ENCODE results near the gene ANKRD52. TPM values are rescaled to one million over a fixed set of nuclear protein-coding genes. Genes with fewer than 3 reads are reported as not detected.

ANKRD52 gene
- total RNA-seq, 2 donors from 2014 or later: 30.8 to 33.4 TPM

DNA sequence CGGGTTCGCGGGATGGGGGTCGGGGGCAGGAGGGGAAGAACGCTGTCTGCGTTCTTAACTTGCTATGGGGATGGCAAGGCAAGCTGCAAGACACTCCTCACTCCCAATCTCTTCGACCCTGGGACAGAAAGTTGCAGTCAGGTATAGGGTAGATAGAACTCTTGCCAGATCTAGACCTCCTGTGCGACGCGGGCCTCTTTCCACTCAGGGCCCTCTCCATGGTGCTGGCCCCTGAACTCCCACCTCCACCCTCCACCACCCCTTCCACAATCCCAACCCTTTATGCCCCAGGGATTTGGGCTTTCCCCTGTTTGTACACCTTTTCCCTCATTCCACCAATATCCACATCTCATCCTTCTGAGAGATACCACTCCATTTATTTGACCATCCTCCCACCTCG lies 33.2 kb downstream of the ANKRD52 start:
- no peaks in the 10 kb centered on the region for H3K9me3 ChIP-seq (ENCODE audit: control insufficient read depth, low read length, poor library complexity, severe bottlenecking)
- Mint-ChIP-seq H3K36me3 (ENCODE audit: low read depth) (no peaks in the 10 kb centered on the region), H3K4me1 (peaks cover 40% of the 10 kb centered on the region), H3K27me3 (no peaks in the 10 kb centered on the region), H3K4me3 (peak overlapping the region; percentile 85), H3K27ac (peak overlapping the region; percentile 67)
- ATAC-seq (no peak), DNase-seq (no peak)

DNA sequence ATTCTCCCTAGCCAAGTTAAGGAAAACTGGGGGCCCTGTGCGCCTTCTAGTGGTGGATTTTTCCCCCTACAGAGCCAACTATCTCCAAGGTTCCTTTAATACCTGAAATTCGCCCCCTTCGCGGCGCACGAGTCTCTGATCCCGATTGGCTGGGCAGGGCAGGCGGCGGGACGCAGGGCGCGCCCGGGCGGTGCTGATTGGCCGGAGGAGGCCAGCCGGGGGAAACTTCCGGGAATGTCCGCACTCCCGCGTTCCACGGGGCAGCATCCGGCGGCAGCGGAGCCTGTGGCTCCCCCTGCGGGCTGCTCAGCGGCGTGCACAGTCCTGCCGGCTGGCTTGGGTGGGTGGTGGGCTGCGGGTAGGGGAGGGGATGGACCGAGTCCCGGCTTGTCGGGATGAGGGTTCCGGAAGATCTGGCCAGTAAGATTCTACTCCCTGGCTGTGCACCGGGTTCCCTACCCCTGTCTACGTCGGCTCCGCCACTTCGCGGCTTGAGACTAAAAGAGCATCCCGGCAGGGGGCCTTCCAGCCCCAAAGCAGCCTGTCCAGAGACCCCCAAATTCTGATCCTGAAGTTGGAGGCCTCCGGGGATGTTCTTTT lies 34.0 kb downstream of the ANKRD52 start, which contains the start of gene NABP2:
TSS of gene NABP2 (plus strand) at position 241 of the 600 bp plus-strand sequence. CDS start 515 bp downstream, outside the sequence.
- Mint-ChIP-seq H3K27me3 (no peaks in the 10 kb centered on the region), H3K27ac (peak within 1 kb of the TSS; percentile 99), H3K4me3 (peak within 1 kb of the TSS; percentile 85), H3K36me3 (ENCODE audit: low read depth) (no peaks in the 10 kb centered on the region), H3K4me1 (peaks cover 40% of the 10 kb centered on the region)
- peak; percentile 77 for ATAC-seq
- no peaks in the 10 kb centered on the region for H3K9me3 ChIP-seq (ENCODE audit: control insufficient read depth, low read length, poor library complexity, severe bottlenecking)
- DNase-seq: peak; percentile 79 to 91 (median 91)

DNA sequence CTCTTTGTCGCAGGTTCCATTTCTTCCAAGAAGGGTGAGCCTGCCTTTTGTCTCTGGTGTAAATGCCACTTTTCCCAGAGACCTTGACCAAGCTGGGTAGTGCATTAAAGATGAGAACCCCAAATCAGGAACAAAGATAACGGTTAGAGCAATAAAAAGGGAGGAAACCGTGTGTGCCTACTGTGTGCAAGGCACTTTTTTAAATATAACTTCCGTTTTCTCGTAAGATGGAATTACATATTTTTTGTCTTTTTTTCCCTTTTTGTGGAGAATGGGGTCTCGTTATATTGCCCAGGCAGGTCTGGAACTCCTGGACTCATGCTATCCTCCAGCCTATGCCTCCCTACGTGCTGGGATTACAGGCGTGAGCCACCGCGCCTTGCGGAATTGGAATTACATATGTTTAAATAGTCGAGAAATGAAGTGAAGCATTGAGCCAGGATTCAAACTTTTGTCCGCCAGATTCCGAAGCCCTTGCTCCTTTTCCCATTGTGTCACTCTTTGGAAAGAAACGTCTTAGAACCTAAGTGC lies 34.5 kb downstream of the ANKRD52 start:
- peak overlapping the region; percentile 85 for H3K4me3 Mint-ChIP-seq
- no peaks in the 10 kb centered on the region for H3K9me3 ChIP-seq (ENCODE audit: control insufficient read depth, low read length, poor library complexity, severe bottlenecking)
- ATAC-seq (no peak), DNase-seq (no peak)
- H3K4me1 Mint-ChIP-seq: peaks cover 40% of the 10 kb centered on the region
- no peaks in the 10 kb centered on the region for H3K27me3 Mint-ChIP-seq
- H3K27ac Mint-ChIP-seq: peak overlapping the region; percentile 67
- H3K36me3 Mint-ChIP-seq (ENCODE audit: low read depth): no peaks in the 10 kb centered on the region

DNA sequence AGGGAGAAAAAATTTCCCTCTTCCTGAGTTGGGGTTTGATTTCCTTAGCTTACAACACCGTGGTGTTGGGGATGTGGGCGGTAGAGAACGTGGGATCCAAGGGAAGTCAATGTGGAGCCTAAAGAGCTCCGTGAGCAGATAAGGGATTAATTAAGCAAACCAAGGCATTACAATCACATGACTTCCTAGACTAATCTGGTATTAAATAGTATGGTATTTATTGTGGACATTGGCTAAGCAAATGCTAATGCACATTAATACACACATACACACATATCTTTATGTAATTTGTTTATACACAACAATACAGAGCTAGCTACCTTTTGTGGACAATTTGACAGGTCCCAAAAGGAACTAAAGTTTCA lies 35.7 kb downstream of the ANKRD52 start:
- Mint-ChIP-seq H3K4me3 (peak overlapping the region; percentile 98), H3K4me1 (peaks cover 40% of the 10 kb centered on the region), H3K36me3 (ENCODE audit: low read depth) (no peaks in the 10 kb centered on the region), H3K27ac (peak overlapping the region; percentile 99), H3K27me3 (no peaks in the 10 kb centered on the region)
- ATAC-seq (no peak), DNase-seq (no peak)
- no peaks in the 10 kb centered on the region for H3K9me3 ChIP-seq (ENCODE audit: control insufficient read depth, low read length, poor library complexity, severe bottlenecking)

DNA sequence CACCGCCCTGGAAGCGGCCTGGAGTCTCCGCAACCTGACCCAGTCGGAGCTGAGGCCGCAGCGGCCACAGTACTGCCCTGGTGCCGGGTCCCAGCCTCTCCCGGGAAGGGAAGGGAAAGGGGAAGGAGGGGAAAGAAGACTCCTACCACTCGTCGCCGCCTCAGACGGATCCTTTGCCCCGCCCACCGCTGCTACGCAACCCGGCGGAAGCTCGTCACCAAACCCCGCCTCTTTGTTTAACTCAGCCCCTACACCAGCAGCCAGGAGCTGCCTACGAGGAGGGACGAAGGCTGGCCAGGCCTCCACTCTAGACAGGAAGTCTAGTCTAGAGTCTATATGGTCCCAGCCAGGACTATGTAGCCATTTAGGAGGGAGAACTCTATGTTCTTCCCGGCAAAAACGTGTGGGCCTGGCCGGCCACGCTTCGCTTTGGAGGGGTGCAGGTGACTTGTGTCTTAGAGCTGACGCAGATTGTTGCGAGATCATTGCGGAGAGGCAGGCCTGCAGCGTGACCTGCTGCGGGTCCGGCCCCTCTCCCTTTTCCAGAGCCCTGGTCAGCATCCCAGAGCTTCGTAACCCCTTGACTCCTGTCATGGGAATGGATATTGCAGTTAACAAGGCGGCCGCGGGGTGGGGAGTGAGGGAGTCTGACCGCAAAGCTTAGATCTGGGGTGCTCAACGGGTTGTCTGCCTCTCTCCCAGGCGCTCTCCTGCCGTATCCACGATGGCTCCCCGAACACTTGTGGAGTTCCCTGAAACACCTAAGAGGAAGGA lies 36.2 kb downstream of the ANKRD52 start, which contains the start of gene RNF41:
TSS of gene RNF41 (minus strand) at position 166 of the 774 bp plus-strand sequence. CDS start 7,875 bp downstream, outside the sequence.
- H3K9me3 ChIP-seq (ENCODE audit: control insufficient read depth, low read length, poor library complexity, severe bottlenecking): no peaks in the 10 kb centered on the region
- H3K27me3 Mint-ChIP-seq: no peaks in the 10 kb centered on the region
- H3K36me3 Mint-ChIP-seq (ENCODE audit: low read depth): no peaks in the 10 kb centered on the region
- DNase-seq (peak; percentile 80 to 85 (median 83)), ATAC-seq (peak; percentile 83)
- peak within 1 kb of the TSS; percentile 99 for H3K27ac Mint-ChIP-seq
- peaks cover 40% of the 10 kb centered on the region for H3K4me1 Mint-ChIP-seq
- H3K4me3 Mint-ChIP-seq: peak within 1 kb of the TSS; percentile 98

DNA sequence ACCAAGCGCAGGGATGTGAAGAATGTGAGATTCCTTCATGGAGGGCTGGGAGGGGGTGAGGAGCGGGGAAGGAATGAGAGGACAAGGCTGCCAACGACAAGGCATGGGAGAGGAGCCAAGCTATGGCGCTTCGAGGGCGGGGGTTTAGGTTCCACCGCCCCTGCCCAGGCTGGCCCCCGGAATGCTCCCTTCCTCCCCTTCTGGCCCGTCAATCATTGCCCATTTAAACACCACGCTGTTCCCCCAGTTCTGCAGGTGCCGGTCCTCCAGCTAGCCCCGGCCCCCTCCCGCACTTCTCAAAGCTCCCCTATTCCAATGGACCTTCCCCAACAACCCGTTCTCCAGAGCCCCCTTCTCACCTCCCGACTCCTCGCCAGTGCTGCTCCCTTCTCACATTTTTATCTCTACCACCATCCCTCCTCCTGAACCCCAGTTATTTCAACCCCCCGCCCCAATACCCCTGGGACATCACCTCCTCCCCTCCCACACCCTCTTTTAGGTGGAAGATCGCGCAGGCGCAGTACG lies 36.9 kb downstream of the ANKRD52 start:
- peak overlapping the region; percentile 98 for H3K4me3 Mint-ChIP-seq
- no peaks in the 10 kb centered on the region for H3K36me3 Mint-ChIP-seq (ENCODE audit: low read depth)
- H3K27me3 Mint-ChIP-seq: no peaks in the 10 kb centered on the region
- H3K4me1 Mint-ChIP-seq: peaks cover 44% of the 10 kb centered on the region
- ATAC-seq: peak; percentile 42
- no peak for DNase-seq
- H3K9me3 ChIP-seq (ENCODE audit: control insufficient read depth, low read length, poor library complexity, severe bottlenecking): no peaks in the 10 kb centered on the region
- peak overlapping the region; percentile 99 for H3K27ac Mint-ChIP-seq

DNA sequence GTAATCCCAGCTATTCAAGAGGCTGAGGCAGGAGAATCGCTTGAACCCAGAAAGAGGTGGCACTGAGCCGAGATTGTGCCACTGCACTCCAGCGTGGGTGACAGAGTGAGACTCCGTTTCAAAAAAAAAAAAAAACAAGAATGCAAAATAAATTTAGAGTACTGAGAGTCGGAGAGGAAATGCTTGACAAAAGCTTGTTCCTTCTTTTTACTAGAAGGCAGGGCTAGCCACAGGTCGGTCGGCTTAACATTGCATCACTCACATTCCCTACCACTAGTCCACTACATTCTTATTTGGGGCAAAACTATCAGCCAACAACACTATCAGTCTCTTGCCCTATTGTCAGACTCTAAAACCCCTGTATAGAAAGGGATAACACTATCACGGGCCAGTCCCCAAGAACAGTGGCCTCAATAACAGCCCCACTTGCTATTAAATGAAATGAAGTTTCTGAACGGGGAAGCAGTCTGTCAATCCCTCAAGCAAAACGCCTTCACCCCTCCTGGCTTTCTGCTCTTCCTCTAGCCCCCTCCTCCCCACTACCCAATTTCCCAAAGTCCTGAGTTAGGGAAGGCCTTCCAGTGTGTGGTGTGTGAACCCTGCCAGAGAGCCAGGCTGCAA lies 37.5 kb downstream of the ANKRD52 start:
- Mint-ChIP-seq H3K27me3 (no peaks in the 10 kb centered on the region), H3K36me3 (ENCODE audit: low read depth) (no peaks in the 10 kb centered on the region), H3K27ac (peak overlapping the region; percentile 99), H3K4me3 (peak overlapping the region; percentile 98), H3K4me1 (peaks cover 44% of the 10 kb centered on the region)
- H3K9me3 ChIP-seq (ENCODE audit: control insufficient read depth, low read length, poor library complexity, severe bottlenecking): no peaks in the 10 kb centered on the region
- ATAC-seq: no peak
- no peak for DNase-seq

DNA sequence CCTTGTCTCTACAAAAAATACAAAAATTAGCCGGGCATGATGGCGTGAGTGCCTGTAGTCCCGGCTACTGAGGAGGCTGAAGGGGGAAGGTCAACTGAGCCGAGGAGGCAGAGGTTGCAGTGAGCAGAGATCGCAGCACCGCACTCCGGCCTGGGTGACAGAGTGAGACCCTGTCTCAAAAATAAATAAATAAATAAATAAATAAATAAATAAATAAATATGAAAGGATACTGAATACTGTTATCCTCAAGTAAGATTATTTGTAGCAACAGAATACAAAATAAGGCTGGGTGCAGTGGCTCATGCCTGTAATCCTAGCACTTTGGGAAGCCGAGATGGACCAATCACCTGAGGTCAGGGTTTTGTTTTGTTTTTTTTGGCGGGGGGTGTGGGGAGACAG lies 38.3 kb downstream of the ANKRD52 start:
- Mint-ChIP-seq H3K27ac (no peak overlapping the region), H3K4me3 (no peak overlapping the region), H3K27me3 (no peaks in the 10 kb centered on the region), H3K4me1 (peaks cover 41% of the 10 kb centered on the region), H3K36me3 (ENCODE audit: low read depth) (peaks cover 2% of the 10 kb centered on the region)
- no peaks in the 10 kb centered on the region for H3K9me3 ChIP-seq (ENCODE audit: control insufficient read depth, low read length, poor library complexity, severe bottlenecking)
- ATAC-seq (no peak), DNase-seq (no peak)

DNA sequence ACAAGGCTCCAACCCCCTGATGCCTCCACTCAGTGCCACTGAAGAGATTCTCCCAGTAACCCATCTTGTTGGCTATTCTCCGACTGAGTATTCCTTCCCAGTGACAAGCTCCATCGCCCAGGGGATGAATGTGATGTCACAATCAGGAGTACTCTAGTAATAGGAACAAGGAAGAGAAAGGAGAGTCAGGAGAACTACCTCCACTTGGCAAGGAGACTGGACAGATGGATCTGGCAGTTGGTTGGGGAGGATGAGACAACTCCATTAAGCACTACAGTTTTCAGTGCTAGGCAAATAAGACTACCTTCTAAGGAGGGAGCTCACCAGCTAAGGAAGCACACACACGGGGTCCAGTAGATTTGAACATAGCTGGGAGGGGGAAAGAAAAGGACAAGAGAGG lies 41.7 kb downstream of the ANKRD52 start:
- Mint-ChIP-seq H3K27me3 (no peaks in the 10 kb centered on the region), H3K36me3 (ENCODE audit: low read depth) (peaks cover 4% of the 10 kb centered on the region), H3K4me3 (no peak overlapping the region), H3K4me1 (peaks cover 22% of the 10 kb centered on the region), H3K27ac (peak overlapping the region; percentile 32)
- ATAC-seq (no peak), DNase-seq (no peak)
- H3K9me3 ChIP-seq (ENCODE audit: control insufficient read depth, low read length, poor library complexity, severe bottlenecking): no peaks in the 10 kb centered on the region

DNA sequence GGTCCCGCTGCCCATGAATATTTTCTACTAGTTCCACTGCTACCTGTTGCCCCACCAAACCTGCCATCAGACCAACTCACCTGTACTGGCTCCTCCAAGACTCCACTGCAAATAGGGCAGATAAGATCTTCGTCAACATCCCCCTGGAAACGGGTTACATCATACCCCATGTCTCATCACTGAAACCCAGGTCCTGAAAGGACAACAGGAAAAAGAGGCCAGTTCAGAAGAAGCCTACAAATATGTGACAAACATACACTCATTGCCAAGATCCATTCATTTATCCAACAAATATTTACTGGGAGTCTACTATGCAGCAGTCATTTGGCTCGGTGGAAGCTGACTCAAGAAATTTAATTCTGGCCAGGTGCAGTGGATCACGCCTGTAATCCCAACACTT lies 44.3 kb downstream of the ANKRD52 start:
- Mint-ChIP-seq H3K4me3 (no peak overlapping the region), H3K27ac (peak overlapping the region; percentile 27), H3K4me1 (peaks cover 14% of the 10 kb centered on the region)

DNA sequence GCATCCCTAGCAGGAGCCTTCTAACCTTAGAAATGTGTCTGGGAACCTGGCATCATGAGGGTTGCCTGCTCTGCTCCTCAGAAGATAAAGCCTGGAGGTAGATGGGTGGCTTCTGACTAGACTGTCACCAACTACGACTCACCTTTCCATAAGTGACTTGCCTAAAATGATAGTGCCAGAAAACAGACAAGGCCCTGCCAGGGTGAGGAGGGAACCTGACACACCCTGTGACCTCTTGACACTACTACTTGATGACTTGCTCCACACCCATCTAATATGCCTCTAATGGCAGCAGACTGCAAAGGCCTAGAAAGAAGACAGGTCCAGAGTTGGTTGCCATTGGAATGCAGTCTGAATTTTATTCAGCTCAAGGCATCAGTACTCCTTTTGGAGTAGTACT lies 45.8 kb downstream of the ANKRD52 start:
- ATAC-seq (no peak), DNase-seq (no peak)
- no peaks in the 10 kb centered on the region for H3K27me3 Mint-ChIP-seq
- peaks cover 17% of the 10 kb centered on the region for H3K4me1 Mint-ChIP-seq
- H3K27ac Mint-ChIP-seq: no peak overlapping the region
- H3K4me3 Mint-ChIP-seq: no peak overlapping the region
- no peaks in the 10 kb centered on the region for H3K9me3 ChIP-seq (ENCODE audit: control insufficient read depth, low read length, poor library complexity, severe bottlenecking)
- peaks cover 9% of the 10 kb centered on the region for H3K36me3 Mint-ChIP-seq (ENCODE audit: low read depth)

More for the DNA sequence above, 44.3 kb downstream of the ANKRD52 start:
- DNase-seq: no peak
- no peaks in the 10 kb centered on the region for H3K27me3 Mint-ChIP-seq
- H3K36me3 Mint-ChIP-seq (ENCODE audit: low read depth): peaks cover 7% of the 10 kb centered on the region
- H3K9me3 ChIP-seq (ENCODE audit: control insufficient read depth, low read length, poor library complexity, severe bottlenecking): no peaks in the 10 kb centered on the region
- no peak for ATAC-seq

DNA sequence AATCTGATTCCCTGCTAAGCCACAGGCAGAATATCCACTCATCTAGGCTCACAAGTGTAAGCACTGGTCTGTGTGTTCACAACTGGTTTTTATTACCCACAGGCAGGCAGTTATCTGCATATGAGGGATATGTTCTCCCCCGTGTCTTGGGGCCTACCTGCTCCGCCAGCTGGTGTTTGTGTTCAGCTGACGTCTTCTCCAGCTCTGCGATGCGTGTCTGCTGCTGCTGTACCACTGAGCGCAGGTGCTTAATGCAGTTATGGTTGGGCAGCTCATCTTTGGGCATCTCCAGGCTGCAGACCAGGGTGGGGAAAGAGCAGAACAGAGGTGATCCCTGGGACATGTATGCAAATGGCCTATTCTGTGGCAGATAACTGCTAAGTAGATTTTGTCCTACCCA lies 50.2 kb downstream of the ANKRD52 start:
- H3K9me3 ChIP-seq (ENCODE audit: control insufficient read depth, low read length, poor library complexity, severe bottlenecking): no peaks in the 10 kb centered on the region
- Mint-ChIP-seq H3K27ac (peak overlapping the region; percentile 72), H3K4me1 (peaks cover 15% of the 10 kb centered on the region), H3K27me3 (no peaks in the 10 kb centered on the region), H3K4me3 (no peak overlapping the region), H3K36me3 (ENCODE audit: low read depth) (peaks cover 11% of the 10 kb centered on the region)
- no peak for DNase-seq
- peak; percentile 50 for ATAC-seq
